ENCODE results near the gene NACC2.

The NACC2 gene

DNA sequence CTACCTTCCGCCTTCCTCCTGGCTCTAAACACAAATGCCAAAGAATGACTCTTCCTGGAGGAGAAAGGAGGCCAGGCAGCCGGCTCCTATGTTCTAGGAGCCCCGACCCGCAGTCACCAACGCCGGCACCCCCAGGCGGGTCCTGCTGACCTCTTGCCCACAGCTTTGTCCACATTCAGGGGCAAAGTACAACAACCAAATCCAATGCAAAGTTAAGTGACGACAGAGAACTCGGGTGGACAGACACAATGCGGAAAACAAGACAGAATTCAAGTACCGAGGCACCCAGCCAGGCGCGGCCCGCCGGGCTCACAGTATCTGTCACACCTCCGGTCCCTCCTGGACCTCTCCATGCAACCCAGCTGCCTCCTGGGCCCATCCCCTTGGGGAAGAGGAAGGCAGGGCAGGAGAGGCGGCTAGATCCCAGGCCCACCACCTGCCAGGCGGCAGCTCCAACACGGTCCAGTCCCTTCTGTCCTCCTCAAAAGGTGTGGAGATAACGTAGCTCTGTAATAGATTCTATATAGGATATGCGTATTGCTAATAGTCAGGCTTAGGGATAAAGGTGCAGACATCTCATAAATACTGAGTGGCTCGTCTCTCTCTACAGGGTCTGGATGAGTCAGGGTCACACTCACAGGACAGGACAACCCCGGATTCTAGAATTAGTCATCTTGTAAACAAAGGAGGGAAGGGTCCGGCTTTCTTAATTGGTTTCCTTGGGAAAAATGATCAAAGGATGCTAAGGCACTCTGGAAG is 87.0 kb downstream of the NACC2 start:
- DNase-seq, result no peak

DNA sequence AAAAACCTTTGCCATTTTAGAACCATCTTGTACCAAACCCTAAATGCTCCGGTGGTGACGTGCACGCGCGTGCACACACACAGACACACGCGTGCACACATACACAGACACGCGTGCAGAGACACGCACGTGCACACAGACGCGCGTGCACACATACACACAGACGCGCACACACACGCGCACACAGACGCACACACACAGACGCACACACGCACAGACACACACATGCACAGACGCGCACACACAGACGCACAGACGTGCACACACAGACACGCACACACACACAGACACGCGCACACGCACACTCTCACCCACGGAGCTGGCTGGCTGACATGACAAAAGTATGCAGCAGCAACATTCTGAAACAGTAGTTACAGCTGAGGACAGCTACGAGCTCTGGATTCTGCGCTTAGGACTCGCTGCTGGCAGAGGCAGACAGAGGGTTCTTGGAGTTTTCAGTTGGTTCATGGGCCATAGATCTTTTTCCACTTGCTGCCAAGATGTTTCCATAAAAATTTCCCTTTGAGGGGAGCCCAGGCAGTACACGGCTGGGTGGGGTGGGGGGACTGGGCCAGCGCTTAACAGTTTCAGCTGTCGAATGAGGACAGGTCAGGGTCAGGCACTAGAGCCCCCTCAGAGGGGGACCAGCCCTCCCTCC is 87.7 kb downstream of the NACC2 start:
- DNase-seq, result no peak

GRCh38 chr9:136006169-136006568 is 88.9 kb downstream of the NACC2 start:
- DNase-seq, result no peak

GRCh38 chr9:136004712-136005111 is 90.4 kb downstream of the NACC2 start:
- no peak for DNase-seq

DNA sequence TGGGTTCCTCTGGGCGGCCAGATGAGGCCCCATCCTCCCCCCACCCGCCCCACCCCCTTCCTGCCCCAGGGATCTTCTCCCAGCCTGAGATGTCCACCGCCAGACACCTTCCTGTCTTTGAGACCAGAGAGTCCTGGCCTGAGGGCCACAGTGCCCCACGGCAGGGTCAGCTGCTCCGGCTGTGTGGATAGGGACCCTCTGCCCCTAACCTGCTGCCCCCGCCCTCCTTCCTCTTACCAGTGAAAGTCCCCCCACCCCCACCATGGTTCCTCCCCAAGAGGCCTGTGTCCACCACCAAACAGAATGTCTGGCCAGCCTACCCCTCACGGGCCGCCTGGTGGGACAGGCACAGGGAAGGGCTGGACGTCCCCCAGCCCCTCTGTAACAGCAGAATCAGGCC is 90.9 kb downstream of the NACC2 start:
- no peak for DNase-seq

- DNase-seq, result no peak
Measured at GRCh38 chr9:136003411-136004218, 91.5 kb downstream of the NACC2 start.

GRCh38 chr9:136002881-136003280 is 92.2 kb downstream of the NACC2 start:
- DNase-seq, result no peak

- DNase-seq, result no peak
Measured at GRCh38 chr9:136002215-136002614, 92.9 kb downstream of the NACC2 start.

DNA sequence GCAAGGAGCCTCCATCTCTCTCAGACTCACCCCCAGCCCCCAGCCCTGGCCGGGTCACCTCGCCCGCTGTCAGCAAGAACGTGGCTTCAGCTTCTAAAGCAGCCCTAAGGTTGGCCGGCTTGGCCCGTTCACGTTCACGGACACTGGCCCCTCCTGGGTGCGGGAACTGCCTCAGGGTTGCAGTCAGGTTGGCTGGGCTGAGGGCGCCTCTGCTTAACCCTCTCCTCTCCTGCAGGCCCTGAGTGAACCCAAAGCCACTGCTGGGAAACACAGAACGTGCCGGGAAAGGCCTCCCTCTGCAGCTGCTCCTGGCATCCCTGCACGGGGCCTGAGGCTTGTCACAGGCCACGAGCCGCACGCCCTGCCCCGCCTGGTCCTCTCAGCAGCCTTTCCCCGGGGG is 93.9 kb downstream of the NACC2 start:
- no peak for DNase-seq

DNA sequence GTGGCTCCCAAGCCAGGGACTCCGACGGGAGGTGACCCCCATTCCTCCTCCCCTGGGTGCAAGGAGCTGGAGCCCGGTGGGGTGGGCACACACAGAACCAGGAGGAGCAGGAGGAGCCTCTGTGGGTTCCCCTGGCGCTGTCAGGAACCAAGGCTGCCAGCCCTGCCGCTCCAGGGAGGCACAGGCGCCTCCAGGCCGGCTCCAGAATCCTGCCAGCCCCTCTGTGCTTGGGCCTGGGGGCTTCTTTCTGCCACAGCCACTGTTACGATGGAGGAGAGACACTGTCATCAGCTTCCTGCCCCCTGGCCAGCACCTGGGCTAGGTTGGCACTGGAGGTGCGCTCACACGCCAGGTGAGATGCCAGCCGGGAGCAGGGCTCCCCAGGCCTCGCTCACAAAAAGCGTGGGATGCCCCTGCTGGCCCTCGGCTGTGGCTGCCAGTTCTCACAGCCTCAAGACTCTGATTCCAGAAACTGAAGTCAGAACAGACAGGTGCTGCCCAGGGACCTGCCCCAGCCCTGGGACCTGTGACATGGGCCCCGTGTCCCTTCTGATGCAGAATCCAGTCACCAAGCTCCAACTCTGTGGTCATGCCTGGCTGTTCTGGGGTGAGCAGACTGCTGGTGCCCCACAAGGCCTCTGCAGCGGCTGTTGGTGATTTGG is 96.5 kb downstream of the NACC2 start:
- no peak for DNase-seq

GRCh38 chr9:135998016-135998380 is 97.1 kb downstream of the NACC2 start:
- DNase-seq, result no peak

DNA sequence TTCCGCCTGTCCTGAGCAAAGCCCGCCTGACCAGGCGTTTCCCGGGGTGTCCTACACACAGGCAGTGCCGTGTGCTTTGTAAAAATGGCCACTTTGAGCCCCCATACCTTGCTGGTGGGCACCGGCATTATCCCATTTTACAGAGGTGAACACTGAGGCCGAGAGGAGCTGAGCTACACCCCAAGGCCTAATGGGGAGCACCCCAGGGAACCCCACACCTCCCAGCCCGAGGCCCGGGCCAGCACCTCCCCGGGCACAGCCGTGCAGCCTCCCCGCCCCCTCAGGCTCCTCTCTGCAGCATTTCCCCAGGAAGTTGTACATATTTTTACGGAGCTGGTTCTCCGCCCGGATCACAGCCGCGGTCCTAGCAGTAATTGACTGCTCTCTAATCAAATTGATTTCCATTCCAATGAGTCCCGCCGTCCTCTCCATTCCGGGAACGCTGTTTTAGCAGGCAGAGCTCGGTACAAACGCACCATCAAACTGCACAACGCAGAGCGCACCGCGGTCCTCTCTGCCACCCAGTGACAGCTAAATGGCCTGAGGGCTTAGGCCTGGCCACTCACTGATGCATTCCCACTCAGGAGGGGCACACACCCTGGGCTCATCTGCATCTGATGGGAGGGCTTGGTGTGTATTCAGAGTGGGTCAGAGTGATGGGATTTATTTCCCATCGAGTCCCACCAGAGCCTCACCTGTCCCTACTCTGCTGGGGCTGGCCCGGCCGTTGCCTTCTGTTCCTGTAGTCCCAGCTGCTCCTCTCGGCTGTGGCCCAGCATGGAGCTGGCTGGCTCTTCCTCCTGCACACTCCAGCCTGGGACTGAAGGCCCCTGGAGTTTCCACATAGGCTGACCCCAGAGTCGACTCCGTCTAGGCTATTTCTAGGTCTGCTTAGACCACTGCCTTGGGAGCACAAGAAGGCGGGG is 97.7 kb downstream of the NACC2 start:
- no peak for DNase-seq

DNA sequence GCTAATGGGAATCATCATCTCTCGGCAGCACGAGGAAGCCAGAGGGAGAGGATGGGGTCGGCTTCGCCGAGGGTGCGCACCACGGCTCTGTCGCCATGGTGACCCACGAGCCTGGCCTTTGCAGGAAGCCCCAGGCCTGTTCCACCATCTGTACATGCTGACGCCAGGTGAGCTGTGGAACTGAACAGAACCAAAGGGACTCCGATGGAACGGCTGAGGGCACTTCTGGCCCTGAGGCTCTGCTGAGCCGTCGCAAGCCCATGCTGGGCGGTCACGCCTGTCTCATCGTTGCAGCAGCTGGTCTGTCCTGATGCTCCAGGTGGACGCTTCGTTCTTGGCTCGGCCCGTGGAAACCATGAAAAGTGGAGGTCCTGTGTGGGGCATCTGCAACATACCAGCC is 99.3 kb downstream of the NACC2 start:
- DNase-seq, result no peak

GRCh38 chr9:135994501-135995192 is 100.4 kb downstream of the NACC2 start:
- DNase-seq, result no peak

DNA sequence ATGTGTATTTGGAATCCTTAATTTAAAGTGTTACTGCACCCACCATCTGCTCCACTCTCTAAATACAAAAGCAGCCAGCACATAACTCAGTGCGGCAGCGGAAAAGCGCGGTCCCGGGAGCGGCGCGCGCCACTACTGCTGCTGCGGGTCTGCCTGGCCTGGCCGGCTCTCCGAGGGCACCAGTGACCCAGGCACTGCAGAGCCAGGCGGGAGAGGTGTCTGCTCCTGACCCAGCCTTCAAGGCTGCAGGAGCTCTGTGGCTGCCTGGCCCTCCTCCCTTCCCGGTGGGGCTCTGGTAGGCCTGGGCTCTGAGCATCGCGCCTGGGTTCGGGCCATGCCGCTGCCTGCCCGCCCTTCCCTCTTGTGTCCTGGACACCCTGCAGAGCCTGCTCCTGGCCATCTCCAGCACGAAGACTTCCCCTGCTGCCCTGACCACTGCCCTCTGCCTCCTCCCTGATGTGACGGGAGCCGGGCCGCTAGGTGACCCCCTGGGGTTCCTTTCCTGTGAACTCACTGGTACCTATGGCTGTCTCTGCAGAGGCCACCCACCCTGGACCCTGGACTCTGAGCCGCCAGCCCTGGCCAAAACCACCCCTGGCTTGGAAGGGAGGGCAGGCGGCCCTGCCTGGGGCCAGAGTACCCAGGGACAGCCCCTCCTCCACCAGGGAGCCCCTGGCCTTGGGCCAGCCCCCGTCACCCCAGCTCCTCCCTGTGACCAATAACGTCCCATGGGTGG is 101.2 kb downstream of the NACC2 start:
- no peak for DNase-seq

DNA sequence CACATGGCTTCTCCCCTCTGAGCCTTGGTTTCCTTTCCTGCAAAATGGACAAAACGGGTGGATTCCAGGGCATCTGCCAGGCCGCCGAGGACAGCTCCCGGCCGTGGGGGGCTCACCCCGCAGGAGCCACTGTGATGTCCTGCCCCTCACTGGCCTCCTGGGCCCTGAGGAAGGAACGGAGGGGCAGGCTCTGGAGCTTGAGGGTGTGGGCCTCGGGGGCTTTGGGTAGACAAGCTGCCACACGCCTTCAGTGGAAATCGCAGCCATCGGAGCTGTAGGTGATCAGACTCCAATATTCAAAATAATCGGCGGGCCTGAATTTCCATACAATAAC is 101.7 kb downstream of the NACC2 start:
- no peak for DNase-seq

- DNase-seq, result no peak
Measured at GRCh38 chr9:135992486-135993408, 102.3 kb downstream of the NACC2 start.

DNA sequence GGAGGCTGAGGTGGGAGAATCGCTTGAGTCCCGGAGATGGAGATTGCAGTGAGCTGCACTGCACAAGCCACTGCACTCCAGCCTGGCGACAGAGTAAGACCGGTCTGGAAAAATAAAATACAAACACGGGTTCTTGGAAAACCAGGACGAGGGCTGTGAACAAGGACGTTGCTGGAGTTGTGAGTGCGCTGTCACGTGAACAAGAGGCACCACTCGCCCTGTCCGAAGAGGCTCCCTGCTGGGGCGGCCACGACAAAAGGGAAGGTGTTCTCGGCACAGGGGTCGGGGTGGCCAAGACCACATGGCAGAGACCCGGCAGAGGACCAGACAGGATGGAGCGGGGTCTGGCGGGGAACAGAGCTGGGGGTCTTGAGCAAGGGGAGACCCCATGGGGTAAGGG is 103.3 kb downstream of the NACC2 start:
- DNase-seq, result no peak

DNA sequence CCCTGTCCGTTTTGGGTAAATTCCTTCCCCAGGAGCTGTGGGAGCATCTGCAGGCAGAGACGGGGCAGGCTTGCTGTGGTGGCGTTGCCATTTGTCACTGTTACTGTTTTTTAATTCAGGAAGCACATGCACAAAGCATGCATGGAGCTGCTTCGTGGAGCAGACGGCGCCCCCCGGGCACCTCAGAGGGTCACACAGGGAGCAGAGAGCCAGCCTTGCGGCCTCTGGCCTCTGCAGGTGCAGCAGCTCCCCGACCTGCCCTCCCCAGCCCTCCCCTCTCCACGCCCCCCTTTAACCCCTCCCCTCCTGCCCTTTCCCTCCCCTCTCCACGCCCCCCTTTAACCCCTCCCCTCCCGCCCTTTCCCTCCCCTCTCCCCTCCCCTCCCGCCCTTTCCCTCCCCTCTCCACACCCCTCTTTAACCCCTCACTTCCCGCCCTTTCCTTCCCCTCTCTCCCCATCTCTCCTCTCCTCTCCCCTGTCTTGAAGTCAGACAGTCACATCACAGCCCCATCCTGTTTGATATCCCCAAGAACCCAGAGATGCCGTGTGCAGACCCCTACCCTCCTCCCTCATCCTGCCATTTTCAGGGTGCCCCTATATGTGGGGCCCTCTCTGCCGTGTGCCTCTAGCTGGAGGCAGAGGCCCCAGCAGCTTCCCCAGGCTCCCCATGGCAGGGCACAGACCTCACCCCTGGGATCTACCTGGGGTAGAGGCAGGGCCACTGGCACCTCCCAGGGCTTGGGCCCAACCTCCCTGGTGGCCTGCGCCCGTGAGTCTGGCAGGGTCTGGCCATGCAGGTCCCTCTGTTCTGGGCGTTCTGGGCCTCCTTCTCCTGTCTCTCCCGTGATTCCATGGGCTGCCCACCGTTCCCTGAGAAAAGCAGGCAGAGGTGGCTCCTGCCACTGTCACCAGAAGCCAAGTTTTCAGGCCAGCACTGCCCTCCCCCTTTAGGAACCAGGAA is 104.3 kb downstream of the NACC2 start:
- peak; percentile 86 for DNase-seq

Data from NCI-H1694 (cell line).